ENCODE data around the gene GFPT1.

GFPT1 gene

GRCh38 chr2:69299772-69300516, 87.1 kb downstream of the GFPT1 start:
- no peak overlapping the region for H3K4me3 ChIP-seq (ENCODE audit: low read length)

GRCh38 chr2:69298862-69299261, 88.2 kb downstream of the GFPT1 start:
- no peak overlapping the region for H3K4me3 ChIP-seq (ENCODE audit: low read length)
- no peak for TF ChIP-seq ZNF274 (IDR thresholded peaks at IDR 0.05; ENCODE audit: low read depth, low read length)

More at GRCh38 chr2:69299772-69300516, 87.1 kb downstream of the GFPT1 start:
- no peak for TF ChIP-seq ZNF274 (IDR thresholded peaks at IDR 0.05; ENCODE audit: low read depth, low read length)

- H3K4me3 ChIP-seq (ENCODE audit: low read length): no peak overlapping the region
- TF ChIP-seq ZNF274 (IDR thresholded peaks at IDR 0.05; ENCODE audit: low read depth, low read length): no peak
These were observed 88.8 kb downstream of the GFPT1 start for GRCh38 chr2:69298261-69298660.

GRCh38 chr2:69297216-69297615, 89.8 kb downstream of the GFPT1 start:
- TF ChIP-seq ZNF274 (IDR thresholded peaks at IDR 0.05; ENCODE audit: low read depth, low read length): no peak

GRCh38 chr2:69296421-69296820, 90.6 kb downstream of the GFPT1 start:
- no peak overlapping the region for H3K4me3 ChIP-seq (ENCODE audit: low read length)
- TF ChIP-seq ZNF274 (IDR thresholded peaks at IDR 0.05; ENCODE audit: low read depth, low read length): no peak

More at GRCh38 chr2:69297216-69297615, 89.8 kb downstream of the GFPT1 start:
- no peak overlapping the region for H3K4me3 ChIP-seq (ENCODE audit: low read length)

GRCh38 chr2:69292256-69292655, 94.8 kb downstream of the GFPT1 start:
- no peak for TF ChIP-seq ZNF274 (IDR thresholded peaks at IDR 0.05; ENCODE audit: low read depth, low read length)
- H3K4me3 ChIP-seq (ENCODE audit: low read length): no peak overlapping the region

- H3K4me3 ChIP-seq (ENCODE audit: low read length): no peak overlapping the region
- TF ChIP-seq ZNF274 (IDR thresholded peaks at IDR 0.05; ENCODE audit: low read depth, low read length): no peak
These were observed 95.3 kb downstream of the GFPT1 start for GRCh38 chr2:69291721-69292120.

- no peak for TF ChIP-seq ZNF274 (IDR thresholded peaks at IDR 0.05; ENCODE audit: low read depth, low read length)
- no peak overlapping the region for H3K4me3 ChIP-seq (ENCODE audit: low read length)
These were observed 95.9 kb downstream of the GFPT1 start for GRCh38 chr2:69291004-69291650.

- no peak for TF ChIP-seq ZNF274 (IDR thresholded peaks at IDR 0.05; ENCODE audit: low read depth, low read length)
- no peak overlapping the region for H3K4me3 ChIP-seq (ENCODE audit: low read length)
These were observed 98.6 kb downstream of the GFPT1 start for GRCh38 chr2:69288429-69288828.

- TF ChIP-seq ZNF274 (IDR thresholded peaks at IDR 0.05; ENCODE audit: low read depth, low read length): no peak
- no peak overlapping the region for H3K4me3 ChIP-seq (ENCODE audit: low read length)
These were observed 99.5 kb downstream of the GFPT1 start for GRCh38 chr2:69287544-69287943.

GRCh38 chr2:69285379-69285894, 101.6 kb downstream of the GFPT1 start:
- no peak for TF ChIP-seq ZNF274 (IDR thresholded peaks at IDR 0.05; ENCODE audit: low read depth, low read length)
- H3K4me3 ChIP-seq (ENCODE audit: low read length): no peak overlapping the region

GRCh38 chr2:69280796-69281412, 106.1 kb downstream of the GFPT1 start:
- H3K4me3 ChIP-seq (ENCODE audit: low read length): no peak overlapping the region
- TF ChIP-seq ZNF274 (IDR thresholded peaks at IDR 0.05; ENCODE audit: low read depth, low read length): no peak

- H3K4me3 ChIP-seq (ENCODE audit: low read length): no peak overlapping the region
- TF ChIP-seq ZNF274 (IDR thresholded peaks at IDR 0.05; ENCODE audit: low read depth, low read length): no peak
These were observed 106.9 kb downstream of the GFPT1 start for GRCh38 chr2:69279931-69280681.

GRCh38 chr2:69279211-69279610, 107.8 kb downstream of the GFPT1 start:
- TF ChIP-seq ZNF274 (IDR thresholded peaks at IDR 0.05; ENCODE audit: low read depth, low read length): no peak
- no peak overlapping the region for H3K4me3 ChIP-seq (ENCODE audit: low read length)

Data from GM08714 (cell line).